NCI-H748 (cell line): Measurements from ENCODE around the gene ADAM19.

ENCODE experiments used
- DNase-seq: peaks from one replicate; lab custom pipeline; 2025; ENCODE audit not compliant: unreplicated experiment; lab: John Stamatoyannopoulos, UW

The ADAM19 gene

DNA sequence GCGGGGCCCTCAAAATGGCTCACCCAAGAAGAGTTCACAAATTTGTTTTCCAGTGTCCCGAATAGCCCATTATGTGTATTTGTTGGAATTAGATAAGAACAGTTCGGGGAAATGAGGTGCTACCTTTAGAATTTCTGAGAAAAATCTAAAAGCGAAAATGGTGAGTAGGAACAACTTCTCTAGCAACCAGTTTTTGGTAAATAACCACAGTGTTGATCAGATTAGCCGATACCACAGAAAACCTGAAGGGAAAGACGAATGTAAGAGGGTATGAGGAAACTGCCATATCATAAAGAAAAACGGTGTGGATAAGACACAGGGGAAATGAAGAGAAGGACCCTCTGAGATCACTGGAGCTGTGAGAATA lies 31.0 kb downstream of the ADAM19 start:
- DNase-seq, result no peak

DNA sequence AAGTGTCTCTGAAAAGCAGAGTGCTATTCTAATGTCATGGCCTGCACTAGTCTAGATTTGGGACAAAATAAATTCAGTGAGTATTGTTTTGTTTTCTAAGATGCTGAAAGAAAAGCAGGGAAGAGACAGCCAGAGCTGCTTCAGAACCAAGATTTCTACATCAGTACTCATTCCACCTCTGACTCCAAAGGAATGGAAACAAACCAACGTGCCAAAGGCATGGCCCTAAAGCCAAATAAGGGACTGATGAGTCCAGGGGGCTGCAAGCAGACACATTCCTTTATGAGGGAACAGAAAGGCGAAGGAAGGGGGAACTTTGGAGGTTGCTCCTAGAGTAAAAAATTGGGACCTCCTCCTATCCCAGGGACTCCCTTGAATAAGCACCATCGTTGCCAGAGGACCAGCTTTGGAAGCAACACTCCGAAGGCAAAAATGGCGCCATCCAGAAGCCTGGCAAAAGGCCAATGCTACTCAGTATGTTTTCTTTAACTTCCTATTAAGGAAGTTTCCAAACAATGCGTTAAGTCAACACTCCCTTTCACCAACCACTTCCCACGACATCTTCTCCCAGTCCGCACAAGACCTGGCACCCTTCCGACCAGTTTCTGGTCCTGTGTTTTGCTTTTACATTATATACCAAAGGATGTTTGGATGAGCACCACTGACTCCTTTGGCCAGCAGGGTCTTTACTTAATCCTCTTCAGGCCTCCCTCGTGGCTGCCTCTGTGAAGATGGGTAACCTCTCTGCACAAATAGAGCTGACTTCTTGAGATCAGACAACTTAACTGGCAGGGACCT lies 31.6 kb downstream of the ADAM19 start:
- DNase-seq, result peak; percentile 35

DNA sequence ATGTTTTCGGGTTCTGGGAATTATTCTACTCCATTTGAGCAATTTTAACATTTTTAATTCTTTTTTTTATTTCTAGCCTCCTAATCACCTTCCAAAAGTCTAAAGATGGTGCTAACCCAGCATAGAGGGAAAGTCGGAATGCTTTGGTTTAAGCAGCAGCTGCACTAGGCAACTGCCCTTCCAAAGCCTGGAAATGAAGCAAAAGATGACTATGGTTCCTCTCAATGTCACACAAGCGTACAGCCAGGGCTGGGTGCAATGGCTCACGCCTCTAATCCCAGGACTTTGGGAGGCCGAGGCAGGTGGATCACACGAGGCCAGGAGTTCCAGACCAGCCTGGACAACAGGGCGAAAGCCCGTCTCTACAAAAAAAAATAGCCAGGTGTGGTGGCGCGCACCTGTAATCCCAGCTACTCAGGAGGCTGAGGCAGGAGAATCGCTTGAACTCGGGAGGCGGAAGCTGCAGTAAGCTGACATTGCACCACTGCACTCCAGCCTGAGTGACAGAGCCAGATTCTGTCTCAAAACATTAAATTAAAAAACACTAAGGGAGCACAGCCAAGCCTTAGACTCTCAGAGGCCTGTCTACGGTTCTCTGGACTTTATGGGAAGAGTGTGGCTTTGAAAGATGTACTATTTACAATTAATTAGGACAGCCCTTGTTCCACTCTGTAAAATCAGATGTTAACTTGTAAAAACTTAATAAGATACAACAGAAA lies 33.1 kb downstream of the ADAM19 start:
- DNase-seq, result no peak

DNA sequence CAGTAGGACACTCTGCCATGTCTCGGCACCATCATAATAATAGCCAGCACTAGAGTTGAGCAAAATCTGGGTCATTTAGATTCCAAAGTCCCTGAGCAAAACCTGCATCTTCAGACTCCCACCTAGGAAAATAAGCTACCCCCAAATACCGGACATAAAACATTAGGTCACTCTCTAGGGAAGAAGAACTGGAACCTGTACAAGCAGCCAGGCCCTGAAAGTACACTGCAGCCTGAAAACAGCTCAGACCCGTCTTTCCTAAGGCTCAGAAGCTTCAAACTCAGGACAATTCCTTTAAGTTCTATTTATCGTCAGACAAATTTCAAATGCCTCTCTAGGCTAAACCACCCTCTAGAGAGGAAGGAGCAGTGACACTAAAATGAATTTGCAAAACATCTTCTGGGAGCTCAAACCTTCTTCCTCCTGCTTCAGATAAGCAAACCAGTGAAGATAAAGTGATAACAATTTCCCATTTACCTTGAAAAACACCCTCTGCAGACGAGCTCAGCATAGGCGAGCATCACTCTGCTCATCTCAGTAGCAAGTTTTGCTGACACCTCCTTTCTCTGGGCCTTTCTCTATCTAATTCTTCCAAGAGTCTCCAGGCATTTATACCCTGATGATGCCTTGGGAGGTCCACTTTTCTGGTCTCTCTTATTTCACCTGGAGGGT lies 34.0 kb downstream of the ADAM19 start:
- no peak for DNase-seq

DNA sequence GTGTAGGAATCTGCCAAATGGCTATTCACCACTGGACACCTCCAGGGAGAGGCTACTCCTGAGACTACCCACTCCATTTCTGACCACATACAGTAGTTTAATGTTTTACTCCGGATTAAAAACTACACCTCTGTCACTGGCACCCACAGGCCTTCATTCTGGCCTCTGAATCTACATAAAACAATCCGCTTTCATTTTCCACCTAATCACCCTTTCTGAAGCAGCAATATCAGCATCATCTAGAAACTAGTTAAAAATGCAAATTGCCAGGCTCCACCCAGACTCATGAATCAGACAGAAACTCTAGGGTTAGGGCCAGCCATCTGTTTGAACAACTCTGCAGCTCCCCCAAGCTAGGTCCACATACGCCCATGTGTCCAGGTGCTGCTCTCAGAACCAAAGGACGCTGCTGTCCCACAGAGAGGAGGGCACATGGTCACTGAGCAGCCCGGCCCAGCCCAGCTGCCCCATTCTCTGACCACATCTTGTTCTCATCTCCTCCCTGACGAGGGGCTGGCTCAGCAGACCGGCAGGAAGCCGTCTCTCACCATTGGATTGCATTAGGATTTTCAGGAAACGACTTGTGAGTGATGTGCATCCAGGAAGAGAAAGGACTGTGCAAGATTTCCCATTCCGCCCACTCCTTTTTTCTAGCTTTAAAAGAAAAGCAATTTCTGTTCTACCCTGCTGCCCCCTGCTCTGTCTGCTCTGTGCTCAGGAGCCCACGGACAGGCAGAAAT lies 34.7 kb downstream of the ADAM19 start:
- DNase-seq, result no peak

DNA sequence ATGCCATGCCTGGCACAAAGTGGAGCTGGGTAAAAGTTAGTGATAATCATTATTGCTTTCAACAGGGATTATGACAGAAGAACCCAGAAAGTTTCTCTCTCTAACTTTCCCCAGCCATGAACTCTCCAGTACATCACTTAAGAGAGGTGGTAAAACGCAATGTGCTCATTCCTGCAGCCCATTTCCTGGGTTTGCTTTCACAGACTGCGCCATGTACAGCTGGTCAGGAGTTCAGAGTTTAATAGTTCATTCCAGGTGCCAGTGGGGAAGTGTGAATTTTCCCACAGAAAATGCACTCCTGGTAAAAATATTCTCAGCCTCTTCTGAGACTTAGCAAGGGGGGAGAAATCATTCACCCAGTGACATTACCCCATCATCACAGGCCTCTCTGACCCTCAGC lies 35.5 kb downstream of the ADAM19 start:
- DNase-seq, result no peak

DNA sequence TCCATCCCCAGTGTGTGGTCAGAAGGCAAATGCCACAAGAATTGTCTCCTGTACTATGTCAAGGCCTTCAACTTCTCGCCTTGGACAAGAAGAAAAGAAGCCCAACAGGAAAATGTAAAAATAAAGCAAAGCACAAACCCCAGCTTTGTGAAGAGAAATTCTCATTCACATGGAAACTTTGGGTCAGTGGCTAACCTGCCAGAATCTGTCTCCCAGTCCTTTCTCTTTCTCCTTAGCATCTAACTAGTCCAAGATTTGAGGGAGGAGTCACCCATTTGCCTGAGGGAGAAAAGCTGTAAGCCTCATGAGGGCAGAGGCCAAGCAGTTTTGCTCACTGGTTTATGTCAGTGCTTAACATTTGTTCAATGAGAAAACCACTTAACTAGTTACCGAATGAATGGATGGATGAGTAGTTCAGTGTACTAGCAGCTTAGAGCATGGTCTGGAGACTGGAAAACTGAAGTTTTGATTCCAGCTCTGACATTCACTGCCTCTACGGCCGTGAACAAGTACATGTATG lies 36.0 kb downstream of the ADAM19 start:
- no peak for DNase-seq

DNA sequence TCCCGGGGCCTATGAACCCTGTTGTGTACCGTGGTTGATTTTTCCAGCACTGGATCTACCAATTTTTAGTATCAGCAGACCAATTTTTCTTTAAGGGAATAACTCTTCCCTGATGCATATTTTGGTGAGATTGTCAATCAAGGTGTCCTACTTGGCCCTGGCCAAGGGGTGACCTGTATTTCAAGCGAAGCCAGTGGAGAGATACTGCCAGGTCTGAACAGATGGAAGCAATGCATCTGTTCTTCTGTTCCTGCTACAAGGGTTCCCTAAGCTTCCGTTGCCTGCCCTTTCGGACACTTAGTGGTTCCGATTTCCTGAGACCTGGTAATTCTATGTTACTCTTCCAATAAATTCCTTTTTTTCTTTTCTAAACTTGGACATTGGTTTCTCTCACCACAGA lies 37.3 kb downstream of the ADAM19 start:
- DNase-seq, result no peak

DNA sequence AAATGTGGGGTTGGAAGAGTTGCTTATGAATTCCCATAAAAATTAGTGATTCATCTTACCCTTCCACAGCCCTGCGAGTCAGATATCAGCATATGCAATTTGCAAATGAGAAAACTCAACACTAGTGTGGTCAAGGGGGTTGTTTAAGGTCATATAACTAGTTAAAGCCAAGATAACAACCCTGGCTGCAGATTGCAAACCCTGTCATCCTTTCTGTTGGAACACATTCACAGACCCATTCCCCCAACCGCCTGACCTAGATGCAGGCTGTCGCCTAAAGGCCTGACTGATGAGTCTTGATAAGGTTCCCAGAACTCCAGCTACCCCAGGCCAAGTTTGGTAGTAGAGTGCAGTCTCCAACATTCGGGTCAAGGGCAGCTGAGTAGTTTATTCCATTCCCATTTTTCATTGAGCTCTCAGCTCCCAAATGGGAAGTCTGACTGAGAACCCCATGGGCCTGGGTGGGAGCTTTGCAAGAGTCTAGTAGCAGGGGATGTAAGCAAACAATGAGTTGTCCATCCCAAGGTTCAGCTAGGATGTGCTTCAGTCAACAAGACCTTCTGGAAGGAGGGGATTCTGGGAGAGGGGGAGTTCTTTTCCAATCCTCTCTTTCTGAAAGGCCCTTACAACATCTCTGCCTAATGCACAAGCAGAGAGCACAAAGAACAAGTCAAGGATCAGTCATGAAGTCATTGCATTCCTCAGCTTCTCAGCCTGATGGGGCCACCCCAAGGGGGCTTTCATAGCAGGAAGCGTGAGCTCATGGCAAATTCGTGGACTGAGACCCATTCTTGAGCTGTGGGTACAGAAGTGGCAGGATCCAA lies 40.3 kb downstream of the ADAM19 start:
- DNase-seq, result no peak

DNA sequence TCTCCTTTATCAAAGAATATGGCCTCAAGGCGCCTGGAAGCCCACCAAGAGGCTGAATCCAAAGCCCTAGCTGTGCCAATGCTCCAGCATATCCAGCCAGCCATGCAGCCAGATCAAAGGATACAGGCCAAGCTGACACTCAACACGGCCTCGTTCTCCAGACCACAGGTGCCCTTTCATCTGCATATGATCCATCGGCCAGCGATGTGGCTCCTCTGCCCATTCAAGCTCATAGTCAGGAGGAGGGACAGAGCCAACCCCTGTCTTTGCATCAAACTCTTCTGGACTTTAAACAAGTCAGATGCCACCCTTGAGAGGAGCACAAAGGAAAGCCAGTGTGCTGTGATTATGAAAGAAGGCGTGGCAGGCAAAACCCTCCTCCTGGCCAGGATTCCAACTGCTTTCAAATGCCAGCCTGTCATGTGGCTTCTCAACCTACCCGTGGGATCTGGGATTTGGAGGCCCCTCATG lies 42.5 kb downstream of the ADAM19 start:
- DNase-seq, result no peak

DNA sequence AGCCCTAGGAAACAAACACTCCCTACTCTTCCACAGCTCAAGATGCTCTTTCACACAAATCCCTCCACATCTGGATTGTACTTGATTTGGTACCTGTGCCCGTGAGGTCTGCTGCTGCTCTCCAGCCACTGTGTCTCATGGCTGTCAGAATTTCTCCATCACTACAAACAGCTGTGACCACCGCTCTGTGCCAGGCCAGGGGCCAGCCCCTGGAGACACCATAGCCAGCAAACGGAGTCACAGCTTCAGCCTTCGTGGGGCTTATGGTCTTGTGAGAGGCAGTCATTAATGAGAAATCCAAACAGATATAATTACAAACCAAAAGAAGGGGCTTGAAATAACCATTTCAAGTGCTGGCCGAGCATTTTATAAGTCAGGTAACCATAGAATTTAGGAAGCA lies 43.6 kb downstream of the ADAM19 start:
- DNase-seq, result no peak

DNA sequence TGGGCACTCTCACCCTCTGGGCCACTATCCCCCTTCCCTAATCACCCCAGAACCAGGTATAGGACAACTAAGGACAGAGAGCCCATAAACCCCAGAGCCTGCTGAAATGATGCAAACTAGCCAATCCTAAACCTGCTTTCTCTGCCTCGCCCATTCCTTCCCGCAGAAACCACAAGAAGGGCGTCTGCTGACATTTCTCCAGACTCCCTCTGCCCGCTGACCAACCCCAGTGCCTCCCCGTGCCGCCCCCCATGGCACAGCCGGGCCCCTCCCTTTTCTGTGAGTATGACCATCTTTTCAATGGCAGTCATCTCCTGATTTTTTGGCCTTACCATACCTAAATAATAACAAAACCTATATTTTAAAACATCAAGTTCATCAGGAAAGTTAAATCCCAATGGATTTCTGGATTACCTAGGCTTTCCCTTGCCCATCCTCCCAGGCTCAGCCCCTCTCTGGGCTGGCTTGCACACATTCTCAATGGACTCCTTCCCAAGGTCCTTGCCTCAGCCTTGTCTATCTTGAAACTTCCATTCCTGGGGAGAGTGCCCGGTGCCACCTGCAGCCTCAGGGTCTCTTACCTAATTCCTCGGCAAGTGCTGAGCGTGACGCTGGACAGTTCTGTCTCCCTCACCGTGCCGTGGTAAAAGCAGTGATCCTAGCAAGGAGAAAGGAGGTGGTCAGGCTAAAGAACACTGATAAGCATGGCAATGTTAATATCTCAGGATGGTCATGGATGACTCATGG lies 45.2 kb downstream of the ADAM19 start:
- DNase-seq, result no peak

DNA sequence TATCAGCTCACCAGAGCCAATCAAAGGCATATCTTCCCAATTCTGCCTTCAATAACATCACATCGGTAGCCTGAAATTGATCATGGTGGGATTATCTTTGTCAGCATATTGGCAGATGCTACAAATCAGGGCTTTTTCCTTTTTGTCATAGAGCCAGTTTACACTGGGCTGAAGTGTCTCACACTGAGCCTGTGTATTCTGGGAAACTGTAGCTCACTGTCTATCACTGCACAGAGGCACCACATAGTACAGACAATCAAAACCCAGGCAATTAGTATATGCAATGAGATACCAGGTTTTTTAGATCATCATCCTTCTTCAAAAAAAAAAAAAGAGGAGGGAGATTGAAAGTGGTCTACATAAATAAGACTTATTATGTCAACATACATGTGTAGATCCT lies 46.6 kb downstream of the ADAM19 start:
- DNase-seq, result no peak

DNA sequence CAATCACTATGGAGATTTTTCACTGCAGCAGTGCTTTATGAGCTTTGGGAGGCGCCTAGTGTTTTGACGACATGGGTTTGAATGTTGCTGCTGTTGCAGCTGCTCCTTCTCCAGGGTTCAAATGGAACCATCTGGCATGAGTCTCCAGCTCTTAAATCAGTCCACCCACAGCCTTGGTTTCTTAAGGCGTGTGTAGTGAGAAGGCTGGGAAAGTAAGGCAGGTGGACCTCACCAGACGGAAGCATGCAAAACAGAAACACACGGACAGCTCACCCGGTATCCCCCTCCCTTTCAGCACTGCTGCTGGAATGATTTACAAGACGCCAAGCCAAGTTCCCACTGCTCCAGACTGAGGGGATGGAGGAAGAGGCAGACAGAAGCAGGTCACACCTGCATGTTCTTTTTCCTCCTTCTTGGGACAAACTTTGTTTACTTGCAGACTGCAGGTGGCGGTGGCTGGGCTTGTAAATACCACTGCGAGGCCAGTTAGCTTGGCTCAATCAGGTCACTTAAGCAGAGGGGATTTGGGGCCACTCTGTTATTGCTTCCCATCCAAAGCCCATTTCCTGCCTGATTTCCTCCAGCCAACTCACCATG lies 47.4 kb downstream of the ADAM19 start:
- no peak for DNase-seq

DNA sequence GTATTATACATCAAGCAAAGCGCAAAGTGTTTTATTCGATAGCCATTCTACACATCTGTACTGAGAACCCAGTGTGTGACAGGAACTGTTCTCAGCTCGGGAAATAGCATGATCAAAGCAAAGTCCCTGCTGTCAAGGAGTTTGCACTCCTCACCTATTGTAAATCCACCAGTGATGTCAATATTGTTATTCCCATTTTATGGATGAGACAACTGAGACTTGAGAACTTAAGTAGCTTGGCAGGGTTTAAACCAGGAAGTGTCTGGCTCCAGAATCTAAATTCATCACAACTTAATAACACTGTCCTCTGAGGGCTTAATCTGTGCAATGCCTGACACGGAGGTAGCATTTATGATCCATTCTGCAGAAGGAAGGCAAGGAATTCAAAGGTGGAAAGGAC lies 50.7 kb downstream of the ADAM19 start:
- DNase-seq, result no peak

DNA sequence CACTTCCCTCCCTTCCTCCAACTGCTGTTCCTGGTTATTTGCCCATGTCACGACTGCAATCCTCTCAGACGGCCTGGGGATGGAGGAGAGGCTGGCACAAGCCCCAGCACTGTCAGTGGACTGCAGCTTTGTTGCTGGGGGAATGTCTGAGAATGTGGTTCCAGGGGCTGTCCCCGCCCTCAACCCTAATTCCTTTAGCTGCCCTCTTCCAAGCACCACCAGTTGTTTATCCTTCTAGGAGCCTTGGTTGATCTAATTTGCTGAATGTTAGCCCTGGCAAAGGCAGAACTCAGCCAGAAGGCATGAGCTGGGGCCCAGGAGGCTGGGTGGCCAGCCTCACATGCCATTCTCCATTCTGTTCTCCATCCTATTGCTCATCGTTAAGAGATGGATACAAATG lies 51.6 kb downstream of the ADAM19 start:
- no peak for DNase-seq

DNA sequence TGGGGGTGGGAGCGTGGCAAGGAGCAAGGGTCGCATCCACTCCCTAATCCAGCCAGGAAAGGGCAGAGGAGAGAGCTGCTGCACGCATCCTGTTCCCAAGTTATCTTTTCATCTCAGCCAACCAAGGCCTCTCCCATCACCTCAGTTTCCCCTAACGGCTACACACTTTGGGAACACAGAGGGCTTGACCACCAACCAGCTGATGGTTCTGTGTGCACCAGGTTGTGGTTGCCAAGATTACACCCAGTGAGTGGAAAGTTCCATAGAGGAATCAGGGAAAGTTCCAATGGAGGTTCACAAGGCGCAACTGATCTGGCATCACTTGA lies 53.9 kb downstream of the ADAM19 start:
- no peak for DNase-seq

DNA sequence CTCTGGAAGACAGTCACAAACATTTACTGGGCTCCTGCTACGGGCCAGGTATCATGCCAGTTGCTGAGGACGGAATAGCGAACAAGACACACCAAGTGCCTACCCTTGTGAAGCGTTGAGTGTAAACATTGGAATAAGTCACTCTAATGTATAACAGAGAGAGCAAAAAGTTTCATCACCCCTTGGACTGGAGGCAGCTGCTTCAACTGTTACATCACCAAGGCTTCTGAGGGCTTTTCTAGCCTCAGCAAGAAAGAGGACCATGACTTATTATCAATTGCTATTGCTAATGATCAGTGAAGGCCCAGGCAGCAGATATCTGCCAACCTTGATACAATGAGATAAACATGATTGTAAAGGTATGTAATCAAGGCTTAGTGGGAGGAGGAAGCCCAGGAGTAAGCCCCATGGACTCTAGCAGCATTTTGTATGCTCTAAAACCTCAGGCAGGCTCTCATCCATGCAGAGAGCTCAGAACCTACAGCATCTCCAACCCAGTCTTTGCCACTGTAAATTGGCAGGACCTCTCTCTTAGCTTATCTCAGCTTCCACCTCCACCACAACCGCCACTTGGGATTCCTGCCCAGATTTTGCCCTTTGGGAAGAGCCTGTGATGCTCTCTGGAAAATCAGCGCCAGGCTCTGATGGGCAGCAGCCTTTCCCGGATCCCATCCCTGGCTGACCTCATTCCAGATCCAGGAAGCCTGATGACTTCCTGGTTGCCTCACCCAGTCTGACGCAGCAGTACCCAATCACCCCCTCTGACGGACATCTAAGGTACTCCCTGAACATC lies 54.5 kb downstream of the ADAM19 start:
- no peak for DNase-seq
